GM12801 (cell line): Measurements from ENCODE around the gene NOC4L.

ENCODE experiments used
- TF ChIP-seq, protein P1 (sequence below): IDR thresholded peaks from one replicate; pipeline ENCODE4 v1.5.1; 2011; ENCODE audit warnings: control low read depth; ENCODE audit not compliant: insufficient read length; ENCODE audit errors: extremely low read depth

Gene NOC4L

DNA sequence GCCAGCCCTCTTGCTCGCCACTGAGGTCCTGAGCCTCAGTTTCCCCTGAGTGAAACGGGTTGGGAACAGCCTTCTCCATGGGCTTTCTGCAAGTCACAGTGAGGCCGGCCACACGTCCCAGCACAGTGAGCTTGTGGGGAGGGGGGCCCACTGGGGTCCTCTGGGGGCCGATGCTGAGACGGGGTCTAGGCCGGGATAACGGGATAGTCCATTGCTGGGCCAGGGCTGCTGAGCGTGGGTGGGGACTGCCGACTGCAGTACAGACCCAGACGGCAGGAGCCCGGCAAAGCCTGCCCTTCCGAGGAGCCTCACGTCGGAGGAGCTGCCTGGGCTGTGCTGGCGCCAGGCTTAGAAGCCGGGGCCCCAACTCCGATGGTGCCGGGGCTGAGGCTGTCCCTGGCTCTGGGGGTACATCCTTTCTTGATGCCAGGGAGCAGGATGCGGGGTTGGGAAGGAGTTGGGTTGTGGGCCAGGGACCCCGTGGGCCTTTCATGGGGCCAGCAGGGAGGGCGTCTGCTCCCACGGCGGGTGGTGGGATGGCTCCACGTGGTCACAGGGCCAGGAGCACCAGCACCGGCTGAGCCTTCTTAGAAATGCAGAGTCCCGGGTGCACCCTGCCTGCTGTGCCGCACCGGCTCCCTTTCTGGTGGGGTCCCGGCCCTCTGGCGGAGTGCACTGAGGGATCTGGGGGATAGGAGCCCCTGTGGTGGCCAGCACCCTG is 24.2 kb downstream of the NOC4L start:
- TF ChIP-seq, protein P1, sequence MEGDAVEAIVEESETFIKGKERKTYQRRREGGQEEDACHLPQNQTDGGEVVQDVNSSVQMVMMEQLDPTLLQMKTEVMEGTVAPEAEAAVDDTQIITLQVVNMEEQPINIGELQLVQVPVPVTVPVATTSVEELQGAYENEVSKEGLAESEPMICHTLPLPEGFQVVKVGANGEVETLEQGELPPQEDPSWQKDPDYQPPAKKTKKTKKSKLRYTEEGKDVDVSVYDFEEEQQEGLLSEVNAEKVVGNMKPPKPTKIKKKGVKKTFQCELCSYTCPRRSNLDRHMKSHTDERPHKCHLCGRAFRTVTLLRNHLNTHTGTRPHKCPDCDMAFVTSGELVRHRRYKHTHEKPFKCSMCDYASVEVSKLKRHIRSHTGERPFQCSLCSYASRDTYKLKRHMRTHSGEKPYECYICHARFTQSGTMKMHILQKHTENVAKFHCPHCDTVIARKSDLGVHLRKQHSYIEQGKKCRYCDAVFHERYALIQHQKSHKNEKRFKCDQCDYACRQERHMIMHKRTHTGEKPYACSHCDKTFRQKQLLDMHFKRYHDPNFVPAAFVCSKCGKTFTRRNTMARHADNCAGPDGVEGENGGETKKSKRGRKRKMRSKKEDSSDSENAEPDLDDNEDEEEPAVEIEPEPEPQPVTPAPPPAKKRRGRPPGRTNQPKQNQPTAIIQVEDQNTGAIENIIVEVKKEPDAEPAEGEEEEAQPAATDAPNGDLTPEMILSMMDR = no peak

DNA sequence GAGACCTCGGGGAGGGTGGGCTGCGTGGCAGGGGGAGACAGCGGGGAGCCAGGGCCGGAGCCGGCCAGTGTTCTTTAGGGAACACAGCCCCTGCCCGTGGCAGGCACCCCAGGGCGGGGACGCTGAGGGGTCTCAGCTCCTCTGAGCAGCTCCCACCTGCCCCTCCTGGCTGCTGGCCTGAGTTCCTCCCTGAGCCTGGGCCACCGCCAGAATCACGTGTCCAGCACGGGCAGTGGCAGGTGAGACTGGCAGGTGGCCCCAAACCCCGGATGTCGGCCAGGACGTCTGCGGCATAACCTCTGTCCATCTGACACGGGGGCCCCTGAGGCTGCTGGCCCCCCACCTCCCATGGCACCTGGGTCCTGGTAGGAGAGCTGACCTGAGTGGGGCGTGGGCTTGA is 25.1 kb downstream of the NOC4L start:
- TF ChIP-seq, protein P1 = no peak

DNA sequence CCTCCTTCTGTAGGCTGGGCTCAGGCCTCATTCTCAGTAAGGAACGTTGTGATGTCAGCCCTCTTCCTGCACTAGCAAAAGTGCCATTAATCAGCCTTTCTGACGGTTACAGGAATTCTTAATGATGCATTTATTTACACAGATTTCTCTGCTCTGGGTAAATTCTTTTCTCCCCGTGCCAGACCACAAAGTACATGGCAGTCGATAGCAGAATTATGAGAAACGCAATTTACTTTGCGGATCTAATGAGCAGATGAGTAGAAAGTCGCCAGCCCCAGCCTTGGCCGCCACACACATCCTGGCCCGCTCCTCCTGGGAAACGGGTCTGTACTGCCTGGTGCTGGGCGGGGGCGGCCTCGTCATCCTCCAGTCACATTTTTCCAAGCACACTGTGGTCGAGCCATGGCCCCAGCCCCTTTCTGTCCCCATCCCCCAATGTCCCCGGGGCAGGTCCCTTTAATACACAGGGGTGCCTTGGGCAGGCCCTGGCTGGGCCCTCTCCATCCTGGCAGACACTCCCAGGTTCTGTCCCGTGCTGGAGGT is 25.9 kb downstream of the NOC4L start:
- TF ChIP-seq, protein P1 = no peak

DNA sequence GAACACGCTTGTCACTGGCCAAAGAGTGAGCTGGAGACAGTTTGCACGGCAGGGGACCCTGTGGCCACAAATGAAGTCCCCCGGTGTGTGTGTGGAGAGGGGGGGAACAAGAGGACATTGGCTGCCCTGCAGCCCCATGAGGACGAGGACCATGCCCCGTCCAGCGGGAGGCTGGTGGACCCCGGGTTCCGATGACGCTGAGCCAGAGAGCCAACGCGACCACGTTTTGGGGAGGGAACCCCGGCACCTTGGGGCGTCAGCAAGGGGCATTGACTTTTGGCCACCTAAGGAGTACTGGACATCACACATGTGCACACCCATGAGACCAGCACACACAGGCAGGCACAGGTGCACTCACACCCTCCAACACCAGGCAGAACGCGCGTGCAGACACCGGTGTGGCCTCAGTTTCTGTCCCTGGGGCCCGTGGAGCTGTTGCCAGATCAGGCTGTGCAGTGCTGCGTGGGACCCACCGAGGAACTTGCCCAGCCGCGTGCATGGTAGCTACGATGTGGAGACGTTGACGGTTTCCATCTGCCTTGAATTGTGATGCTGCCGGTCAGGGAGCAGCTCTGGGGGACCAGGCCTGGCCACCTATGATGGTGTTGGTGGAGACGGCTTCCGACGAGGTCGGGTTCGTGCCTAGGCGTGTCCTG is 26.5 kb downstream of the NOC4L start:
- TF ChIP-seq, protein P1 = no peak

DNA sequence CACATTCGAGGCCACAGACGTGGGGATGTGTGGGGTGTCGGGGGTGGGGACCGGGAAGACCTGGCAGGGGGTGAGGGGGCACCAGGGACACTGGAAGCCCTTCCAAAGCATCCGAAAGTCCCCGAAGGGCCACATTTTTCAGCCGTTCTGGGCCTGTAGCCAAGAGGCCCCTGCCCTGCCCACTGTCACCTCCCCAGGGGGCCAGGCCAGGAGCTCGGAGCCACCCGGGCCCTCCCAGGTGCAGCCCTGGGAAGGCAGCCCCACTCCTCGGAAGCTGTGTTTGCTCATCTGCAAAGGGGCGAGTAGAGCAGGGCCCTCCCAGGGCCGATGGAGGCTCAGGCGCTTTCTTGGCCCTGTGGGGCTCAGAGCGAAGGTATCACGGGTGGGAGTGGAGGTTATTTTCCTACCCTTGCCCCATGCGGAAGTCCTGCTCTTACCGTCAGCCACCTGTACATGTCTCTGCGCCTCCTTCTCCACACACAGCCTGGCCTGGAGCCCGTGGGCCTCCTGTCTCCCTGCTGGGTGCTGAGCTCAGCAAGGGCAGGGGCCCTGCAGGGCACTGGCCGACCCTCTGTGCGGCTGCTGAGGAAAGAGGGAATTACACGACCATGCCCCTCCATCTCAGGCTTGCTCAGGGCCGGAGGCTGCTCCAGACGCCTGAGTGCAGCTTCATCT is 27.2 kb downstream of the NOC4L start:
- TF ChIP-seq, protein P1 = no peak

DNA sequence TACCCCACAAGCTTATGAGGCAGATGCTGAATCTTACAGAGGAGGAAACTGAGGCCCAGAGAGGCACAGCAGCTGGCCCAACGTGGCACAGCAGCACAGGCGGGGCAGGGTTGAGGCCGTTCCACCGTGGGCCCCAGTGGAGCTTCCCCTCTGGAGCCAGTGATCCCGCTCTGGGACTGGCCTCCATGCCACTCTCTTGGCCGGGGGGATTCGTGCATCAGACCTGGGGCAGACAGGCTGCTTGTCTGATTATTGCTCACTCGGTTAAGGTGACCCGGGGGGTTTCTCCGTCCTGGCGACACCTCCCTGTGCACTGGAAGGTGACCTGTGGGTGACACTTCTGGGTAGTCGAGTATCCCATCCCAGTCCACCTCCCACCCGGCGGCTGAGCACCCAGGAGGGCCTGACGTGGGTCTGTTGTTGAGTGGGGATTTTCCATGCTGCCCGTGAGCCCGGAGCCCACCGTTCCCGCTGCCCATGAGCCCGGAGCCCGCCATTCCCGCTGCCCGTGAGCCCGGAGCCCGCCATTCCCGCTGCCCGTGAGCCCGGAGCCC is 27.8 kb downstream of the NOC4L start:
- TF ChIP-seq, protein P1 = no peak

DNA sequence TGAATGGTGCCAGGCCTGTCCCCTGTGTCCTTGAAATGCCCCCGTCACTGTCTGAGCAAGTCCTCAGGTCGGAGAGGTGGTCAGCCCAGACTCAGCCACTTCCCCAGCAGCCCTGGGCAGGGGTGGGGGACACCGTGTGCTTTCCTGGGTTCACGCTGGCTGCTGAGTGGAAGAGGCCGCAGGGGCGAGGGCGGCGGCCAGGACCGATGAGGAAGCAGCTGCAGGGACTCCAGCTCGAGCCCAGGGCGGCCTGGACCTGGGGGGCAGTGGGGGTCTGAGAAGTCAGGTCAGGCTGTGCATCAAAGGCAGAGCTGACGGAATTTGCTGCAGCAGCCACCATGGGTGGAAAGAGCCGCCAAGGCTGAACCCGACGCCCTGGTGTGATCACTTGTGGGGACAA is 28.4 kb downstream of the NOC4L start:
- TF ChIP-seq, protein P1 = no peak
